HG03575 (cell line): ENCODE data around the gene SMAP2.

ENCODE experiments used
- ATAC-seq: cut with Tn5 transposase; IDR thresholded peaks from one replicate; pipeline ENCODE4 v1.9.1; 2021; ENCODE audit not compliant: unreplicated experiment, insufficient number of reproducible peaks, low FRiP score; ENCODE audit errors: extremely low read depth

Gene SMAP2

DNA sequence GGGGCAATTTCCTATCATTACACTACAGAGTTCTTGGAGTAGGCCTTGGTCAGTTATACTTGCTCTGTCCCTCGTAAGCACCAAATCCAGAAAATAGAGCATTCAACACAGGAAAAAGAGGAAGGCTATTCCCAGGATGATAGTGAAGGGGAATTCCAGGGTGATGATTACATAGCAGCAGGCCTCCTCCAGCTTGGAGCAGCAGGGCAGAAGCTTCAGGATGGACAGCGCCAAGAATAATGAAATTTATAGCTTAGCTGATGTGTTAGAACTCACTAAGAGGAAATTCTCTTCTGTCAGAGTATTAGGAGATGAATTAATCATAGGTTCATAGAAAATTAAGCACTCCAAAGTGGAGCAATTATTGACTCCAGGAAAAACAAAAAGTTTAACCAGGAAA is 10.8 kb upstream of the SMAP2 start:
- ATAC-seq, result no peak

- peak; percentile 38 for ATAC-seq
Observed at GRCh38 chr1:40363721-40364120, 9.8 kb upstream of the SMAP2 start.

DNA sequence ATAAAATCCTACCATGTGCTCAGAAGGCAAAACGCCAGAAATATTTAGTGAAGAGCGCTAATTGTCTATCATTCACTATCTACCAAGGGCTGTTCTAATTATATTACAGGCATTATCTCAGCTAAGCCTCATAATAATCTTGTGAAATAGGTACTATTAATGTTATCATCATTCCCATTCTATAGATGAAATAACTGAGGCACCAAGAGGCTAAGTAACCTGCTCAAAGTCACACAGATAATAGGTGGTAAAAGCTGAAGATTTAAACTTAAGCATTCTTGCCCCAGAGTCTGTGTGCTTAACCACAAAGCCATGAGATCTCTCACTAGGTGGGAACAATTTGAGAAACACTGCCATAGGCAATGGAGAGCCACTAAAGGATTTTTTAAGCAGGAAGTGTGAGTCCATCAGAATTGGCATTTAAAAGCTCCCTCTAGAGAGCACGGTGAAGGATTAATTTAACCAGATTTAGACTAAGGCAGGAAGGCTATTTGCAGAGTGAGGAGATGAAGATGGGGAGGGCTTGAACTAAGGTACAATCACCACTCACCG is 1.7 kb upstream of the SMAP2 start:
- no peak for ATAC-seq

DNA sequence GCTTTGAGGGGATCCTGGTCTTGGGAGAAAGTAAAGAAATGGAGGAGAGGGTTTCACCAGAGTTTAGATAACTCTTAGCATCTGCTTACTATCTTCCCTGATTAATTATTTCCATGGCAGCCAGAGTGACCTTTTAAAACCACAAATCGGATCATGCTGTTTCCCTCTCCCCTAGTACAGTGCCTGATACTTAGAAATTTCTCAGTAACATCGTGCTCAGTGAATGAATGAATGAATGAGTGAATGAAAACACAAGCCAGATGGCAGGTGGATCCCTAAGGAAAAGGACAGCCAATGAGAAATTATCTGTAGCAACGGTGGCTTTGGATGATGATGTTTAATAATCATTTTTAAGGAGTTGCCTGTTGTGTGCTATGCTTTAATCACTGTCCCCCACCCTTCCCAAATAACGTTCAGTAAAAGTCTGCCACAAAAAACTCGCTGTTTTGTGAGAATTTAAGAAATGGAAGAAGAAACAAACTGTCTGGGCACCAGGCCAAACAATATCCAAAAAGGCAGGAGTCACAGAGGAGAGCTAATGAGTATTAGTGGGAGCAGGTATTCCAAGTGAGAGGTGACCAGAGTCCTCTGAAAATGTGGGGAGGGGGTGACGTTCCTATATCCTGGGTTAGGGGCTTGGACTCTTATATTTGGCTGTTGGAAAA is 737 bp upstream of the SMAP2 start:
- no peak for ATAC-seq

- no peak for ATAC-seq
Observed at GRCh38 chr1:40377512-40377911, 4.0 kb downstream of the SMAP2 start.

DNA sequence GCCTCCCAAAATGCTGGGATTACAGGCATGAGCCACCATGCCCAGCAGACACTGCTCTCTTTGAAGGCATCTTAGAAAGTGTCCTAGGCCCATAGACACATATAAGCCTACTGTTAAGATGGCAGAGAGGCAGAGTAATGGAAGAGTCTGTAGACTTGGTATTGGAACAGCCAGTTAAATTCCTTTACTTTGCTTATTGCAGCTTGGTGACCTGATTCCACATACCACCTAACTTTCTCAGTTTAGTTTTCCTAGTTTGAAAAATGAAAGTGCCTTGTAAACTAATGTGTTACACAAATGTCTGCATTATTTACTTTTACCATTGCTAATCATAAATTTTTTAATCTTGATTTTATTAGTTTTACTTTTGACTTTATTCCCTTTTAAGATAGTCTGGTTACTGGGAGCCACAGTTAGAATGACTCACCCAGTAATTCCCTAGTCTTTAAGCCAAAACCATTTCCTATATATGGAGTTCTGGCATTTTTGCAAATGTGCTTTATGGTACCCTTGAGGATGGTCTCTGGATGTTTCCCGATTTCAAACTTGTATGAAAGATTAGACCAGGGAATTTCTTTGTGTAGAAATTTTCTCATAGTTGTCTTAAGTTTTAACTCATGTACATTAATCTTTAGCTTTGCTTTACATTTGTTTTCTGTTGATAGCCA is 6.4 kb downstream of the SMAP2 start:
- ATAC-seq, result no peak

DNA sequence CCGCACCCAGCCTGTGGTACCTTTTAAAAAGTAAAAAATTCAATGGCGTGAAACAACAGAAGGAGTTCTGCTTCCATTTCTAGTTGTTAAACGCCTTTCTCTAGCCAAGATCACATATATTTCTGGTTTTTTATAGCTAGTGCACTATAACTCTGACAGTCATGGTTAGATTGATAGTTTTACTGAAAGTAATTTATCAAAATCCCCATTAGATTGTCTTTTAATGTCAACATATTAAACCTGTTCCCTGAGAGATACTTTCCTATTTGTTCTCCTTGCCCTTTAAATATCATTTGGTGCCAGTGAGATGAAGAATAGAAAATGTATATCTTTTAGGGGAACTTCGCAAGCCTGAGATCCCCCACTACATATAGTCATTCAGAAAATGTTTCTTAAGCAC is 7.3 kb downstream of the SMAP2 start:
- no peak for ATAC-seq

DNA sequence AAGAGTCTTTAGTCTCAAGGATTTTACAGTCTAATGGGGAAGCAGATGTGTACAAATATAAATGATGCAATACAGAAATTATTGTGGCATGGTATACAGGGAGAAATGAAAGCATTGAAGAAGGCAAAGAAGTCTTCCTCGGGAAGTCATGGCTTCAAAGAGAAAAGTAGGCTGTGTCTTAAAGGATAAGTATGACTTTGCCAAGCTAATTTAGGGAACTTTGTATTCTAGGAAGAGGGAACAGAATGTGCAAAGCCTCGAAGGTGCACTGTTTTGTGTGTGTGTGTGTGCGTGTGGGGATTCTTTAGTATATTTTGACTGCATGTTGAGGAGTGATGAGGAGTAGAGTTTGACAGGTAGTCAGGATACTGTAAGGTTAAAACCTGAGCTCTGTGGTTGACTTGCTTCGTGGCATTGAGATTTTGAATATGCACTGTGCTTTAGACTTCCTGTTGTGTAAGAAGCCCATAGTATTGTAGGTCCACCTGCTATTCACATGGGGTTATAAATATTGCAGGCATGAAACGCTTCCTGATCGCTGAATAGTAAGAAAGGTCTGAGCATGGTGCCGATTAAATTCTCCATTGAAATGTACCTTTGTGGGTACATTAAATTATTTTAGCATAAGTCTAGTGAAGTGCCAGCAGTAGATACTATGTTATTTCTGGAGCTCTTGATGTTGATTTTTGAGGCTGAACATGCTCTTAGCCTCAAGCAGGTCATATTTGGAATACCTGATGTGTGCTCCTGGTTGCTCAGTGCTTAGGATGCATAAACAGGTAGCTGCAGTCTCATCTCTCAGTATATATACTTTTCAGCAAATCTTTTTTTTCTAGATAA is 8.0 kb downstream of the SMAP2 start:
- no peak for ATAC-seq

DNA sequence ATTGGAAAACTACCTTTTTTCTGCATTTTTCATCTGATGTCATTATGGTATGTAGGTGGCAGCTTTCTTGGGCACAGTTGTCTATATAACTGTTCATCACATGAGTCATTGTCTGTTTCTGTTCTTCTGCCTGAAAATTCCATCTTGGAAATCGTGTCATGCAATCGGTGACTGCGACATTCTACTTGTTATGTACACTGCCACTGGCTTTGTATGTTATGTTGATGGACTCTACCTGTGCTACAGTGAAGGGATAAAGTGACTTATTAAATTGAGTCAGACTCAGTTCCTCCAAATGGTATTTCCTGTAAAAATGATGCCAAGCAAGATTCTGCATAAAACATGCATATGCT is 8.6 kb downstream of the SMAP2 start:
- no peak for ATAC-seq

- ATAC-seq, result no peak
Observed at GRCh38 chr1:40382601-40383000, 9.1 kb downstream of the SMAP2 start.

DNA sequence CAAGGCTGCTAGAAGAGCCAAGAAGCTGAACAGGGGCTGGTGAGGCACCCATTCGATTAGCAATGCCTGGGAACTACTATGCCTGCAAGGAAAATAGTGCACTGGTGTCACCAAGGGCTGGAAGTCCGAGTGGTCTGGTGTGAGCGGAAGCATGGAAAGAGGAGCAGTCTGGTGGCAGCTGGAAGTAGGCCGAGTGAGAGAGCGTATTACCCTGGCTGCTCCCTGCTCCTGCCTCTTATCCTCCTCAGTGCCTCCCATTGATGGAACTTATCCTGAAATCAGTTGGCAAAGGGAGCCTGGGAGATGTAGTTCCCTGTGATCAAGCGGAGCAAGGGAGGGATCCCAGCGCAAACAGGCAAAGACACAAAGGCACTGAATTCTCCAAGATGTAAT is 9.6 kb downstream of the SMAP2 start:
- ATAC-seq, result no peak

GRCh38 chr1:40383488-40384412 is 10.2 kb downstream of the SMAP2 start:
- no peak for ATAC-seq

DNA sequence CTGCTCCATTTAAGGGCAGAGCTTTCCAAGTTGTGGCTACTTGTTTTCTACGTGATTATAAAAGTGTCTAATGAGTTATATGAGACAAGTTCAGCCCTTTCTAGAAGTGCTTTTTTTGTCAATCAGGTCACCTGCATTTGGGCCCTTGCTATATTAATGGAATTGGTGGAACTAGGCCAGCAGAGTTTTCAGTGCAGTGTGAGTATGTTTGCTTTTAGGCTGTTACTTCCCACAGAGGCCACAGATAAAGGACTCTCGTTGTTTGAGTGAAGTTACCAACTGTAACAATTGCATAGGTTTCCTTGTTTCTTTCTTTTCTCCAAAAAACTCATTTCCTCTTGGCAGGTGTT is 10.9 kb downstream of the SMAP2 start:
- no peak for ATAC-seq

DNA sequence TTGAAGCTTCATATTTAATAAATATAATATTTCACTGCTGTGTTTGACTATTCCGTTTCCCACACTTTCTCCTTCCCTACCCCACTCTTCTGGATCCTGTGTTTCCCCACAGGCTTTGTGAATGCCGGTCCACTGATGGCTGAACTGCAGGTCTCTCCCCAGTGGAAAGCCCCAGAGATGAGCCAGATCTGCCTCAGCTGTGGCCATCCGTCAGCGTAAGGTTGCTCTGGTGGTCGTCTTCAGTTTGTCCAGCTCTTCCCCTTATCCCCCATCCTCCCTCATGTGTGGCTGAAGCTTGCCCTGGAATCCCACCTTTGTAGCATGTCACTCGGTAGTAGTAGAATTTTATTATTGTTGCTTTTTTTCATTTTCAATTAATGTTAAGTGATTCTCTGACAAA is 11.4 kb downstream of the SMAP2 start:
- no peak for ATAC-seq

DNA sequence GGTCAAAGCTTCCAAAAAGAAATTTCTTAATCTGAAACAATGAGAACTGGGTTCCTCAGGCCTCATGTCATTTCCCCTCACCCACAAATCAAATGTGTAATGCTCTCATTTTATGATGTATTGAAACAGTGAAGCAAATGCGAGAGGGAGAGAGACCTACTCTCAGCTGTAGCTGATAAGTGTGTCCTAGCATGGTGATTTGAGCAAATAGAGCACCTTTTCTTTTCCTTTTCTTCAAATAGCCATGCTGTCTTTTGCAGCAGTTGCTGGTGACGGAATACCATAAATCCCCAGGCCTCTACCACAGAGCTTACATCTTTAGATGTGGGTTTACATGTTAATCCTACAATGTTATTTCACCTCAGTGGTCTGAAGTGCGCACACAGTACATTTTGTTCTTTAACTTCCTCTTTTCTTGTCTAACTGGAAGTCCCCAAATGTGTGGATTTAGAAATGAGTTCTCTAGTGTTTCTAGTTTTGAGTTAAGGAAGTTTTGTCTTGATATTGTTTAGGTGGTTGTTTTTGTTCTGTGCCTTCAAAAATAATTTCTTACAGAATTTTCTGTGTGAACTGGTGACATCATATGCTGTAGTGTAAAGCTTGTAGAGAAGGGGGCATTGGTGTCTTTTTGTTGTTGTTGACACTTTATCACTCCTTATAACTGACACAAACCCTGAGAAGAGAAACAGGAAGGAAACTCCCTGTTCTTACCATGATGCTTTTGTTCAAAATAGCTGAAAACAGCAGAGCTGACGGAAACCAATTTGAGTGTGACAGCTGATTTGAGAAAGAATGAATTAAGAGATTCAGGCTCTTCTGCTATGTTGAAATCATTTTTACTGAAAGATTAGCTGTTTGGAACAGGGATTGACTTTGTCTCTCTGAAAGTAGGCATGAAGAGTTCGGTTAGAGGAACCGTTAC is 12.2 kb downstream of the SMAP2 start:
- ATAC-seq, result peak; percentile 66

- no peak for ATAC-seq
Observed at GRCh38 chr1:40386359-40386723, 12.8 kb downstream of the SMAP2 start.

- no peak for ATAC-seq
Observed at GRCh38 chr1:40386796-40387195, 13.3 kb downstream of the SMAP2 start.
